SK-N-SH (cell line): Measurements from ENCODE around the gene BICD2.

Experiments used
- EZH2phosphoT487 ChIP-seq: fragments of 200-600 bp; sonication (generic); IDR thresholded peaks from 2 replicates; pipeline ENCODE4 v1.6.1; 2017; ENCODE audit warnings: low read depth, mixed run types, mild to moderate bottlenecking, antibody characterized with exemption, moderate library complexity, borderline replicate concordance
- POLR2AphosphoS5 ChIP-seq: IDR thresholded peaks from 2 replicates; pipeline ENCODE4 v1.6.1; 2012; ENCODE audit warnings: low read depth, low read length
- TAF1 ChIP-seq: IDR thresholded peaks from 2 replicates; pipeline ENCODE4 v1.6.1; 2012; ENCODE audit warnings: low read depth, mild to moderate bottlenecking, low read length, moderate library complexity, borderline replicate concordance
- TF ChIP-seq, protein P1 (sequence below): fragments of 200-600 bp; sonication (generic); IDR thresholded peaks from 2 replicates; pipeline ENCODE4 v1.6.1; 2017; ENCODE audit warnings: antibody characterized with exemption, mild to moderate bottlenecking, moderate library complexity
- TF ChIP-seq, protein P2 (sequence below): IDR thresholded peaks from 2 replicates; pipeline ENCODE4 v1.4.0; 2012; ENCODE audit warnings: low read depth, borderline replicate concordance
- TF ChIP-seq, protein P3 (sequence below): IDR thresholded peaks from 2 replicates; pipeline ENCODE4 v1.4.0; 2012; ENCODE audit warnings: low read depth

DNA sequence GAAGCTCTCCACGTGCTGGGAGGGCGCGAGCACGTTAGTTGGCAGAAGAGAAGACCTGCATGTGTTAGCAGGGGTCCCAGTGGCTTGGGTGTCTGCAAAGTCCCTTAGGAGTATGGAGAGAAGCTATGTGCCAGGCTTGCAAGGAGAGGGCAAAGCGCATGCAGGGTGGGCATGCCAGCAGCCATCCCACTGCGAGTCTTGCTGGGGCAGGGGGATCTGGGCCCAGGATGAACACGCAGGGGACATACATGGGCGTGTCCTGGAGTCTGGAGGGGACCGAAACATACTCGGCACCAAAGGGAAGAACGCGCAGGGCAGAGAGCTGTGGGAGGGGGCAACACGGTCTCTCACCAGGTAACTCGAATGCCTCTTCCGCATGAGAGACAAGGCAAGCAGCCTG lies 51.1 kb downstream of the BICD2 start:
- TF ChIP-seq, protein P1, sequence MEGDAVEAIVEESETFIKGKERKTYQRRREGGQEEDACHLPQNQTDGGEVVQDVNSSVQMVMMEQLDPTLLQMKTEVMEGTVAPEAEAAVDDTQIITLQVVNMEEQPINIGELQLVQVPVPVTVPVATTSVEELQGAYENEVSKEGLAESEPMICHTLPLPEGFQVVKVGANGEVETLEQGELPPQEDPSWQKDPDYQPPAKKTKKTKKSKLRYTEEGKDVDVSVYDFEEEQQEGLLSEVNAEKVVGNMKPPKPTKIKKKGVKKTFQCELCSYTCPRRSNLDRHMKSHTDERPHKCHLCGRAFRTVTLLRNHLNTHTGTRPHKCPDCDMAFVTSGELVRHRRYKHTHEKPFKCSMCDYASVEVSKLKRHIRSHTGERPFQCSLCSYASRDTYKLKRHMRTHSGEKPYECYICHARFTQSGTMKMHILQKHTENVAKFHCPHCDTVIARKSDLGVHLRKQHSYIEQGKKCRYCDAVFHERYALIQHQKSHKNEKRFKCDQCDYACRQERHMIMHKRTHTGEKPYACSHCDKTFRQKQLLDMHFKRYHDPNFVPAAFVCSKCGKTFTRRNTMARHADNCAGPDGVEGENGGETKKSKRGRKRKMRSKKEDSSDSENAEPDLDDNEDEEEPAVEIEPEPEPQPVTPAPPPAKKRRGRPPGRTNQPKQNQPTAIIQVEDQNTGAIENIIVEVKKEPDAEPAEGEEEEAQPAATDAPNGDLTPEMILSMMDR: no peak
- TF ChIP-seq TAF1: no peak
- TF ChIP-seq, protein P2, sequence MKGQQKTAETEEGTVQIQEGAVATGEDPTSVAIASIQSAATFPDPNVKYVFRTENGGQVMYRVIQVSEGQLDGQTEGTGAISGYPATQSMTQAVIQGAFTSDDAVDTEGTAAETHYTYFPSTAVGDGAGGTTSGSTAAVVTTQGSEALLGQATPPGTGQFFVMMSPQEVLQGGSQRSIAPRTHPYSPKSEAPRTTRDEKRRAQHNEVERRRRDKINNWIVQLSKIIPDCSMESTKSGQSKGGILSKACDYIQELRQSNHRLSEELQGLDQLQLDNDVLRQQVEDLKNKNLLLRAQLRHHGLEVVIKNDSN: no peak
- TF ChIP-seq EZH2phosphoT487: no peak
- no peak for TF ChIP-seq POLR2AphosphoS5
- TF ChIP-seq, protein P3, sequence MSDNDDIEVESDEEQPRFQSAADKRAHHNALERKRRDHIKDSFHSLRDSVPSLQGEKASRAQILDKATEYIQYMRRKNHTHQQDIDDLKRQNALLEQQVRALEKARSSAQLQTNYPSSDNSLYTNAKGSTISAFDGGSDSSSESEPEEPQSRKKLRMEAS: no peak
